Measurements from ENCODE around the gene ERO1B. TPM values are rescaled to one million over a fixed set of nuclear protein-coding genes. Genes with fewer than 3 reads are reported as not detected.

Gene ERO1B
- total RNA-seq, 2 experiments from 2014 or later, result 1.9 to 2.0 TPM

DNA sequence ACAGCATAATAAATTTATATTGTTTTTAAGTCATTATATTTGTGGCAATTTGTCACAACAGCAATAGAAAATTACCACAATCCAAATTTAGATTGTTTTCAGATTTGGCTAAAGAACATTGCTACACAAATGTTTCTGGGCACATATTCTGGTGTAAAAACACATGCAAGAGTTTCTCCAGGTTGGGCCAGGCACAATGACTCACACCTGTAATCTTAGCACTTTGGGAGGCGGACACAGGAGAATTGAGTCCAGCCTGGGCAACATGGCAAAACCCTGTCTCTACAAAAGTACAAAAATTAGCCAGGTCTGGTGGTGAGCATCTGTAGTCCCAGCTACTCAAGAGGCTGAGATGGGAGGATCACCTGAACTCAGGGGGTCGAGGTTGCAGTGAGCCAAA is 8.4 kb downstream of the ERO1B start:
- CTCF ChIA-PET, result no interaction called here
- ATAC-seq, result no peak
- DNase-seq, result no peak
- Mint-ChIP-seq H3K4me1 (ENCODE audit: low read depth) (peaks cover 30% of the 10 kb centered on the region), H3K27me3 (no peaks in the 10 kb centered on the region), H3K27ac (no peak overlapping the region), H3K4me3 (no peak overlapping the region), H3K9me3 (no peaks in the 10 kb centered on the region), H3K36me3 (ENCODE audit: low read depth) (peaks cover 8% of the 10 kb centered on the region)
- intact Hi-C loops (cut with micrococcal nuclease), result no loop called here
- TF ChIP-seq, protein P1, sequence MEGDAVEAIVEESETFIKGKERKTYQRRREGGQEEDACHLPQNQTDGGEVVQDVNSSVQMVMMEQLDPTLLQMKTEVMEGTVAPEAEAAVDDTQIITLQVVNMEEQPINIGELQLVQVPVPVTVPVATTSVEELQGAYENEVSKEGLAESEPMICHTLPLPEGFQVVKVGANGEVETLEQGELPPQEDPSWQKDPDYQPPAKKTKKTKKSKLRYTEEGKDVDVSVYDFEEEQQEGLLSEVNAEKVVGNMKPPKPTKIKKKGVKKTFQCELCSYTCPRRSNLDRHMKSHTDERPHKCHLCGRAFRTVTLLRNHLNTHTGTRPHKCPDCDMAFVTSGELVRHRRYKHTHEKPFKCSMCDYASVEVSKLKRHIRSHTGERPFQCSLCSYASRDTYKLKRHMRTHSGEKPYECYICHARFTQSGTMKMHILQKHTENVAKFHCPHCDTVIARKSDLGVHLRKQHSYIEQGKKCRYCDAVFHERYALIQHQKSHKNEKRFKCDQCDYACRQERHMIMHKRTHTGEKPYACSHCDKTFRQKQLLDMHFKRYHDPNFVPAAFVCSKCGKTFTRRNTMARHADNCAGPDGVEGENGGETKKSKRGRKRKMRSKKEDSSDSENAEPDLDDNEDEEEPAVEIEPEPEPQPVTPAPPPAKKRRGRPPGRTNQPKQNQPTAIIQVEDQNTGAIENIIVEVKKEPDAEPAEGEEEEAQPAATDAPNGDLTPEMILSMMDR (IDR thresholded peaks at IDR 0.05), result no peak
- POLR2A ChIA-PET, result no interaction called here

DNA sequence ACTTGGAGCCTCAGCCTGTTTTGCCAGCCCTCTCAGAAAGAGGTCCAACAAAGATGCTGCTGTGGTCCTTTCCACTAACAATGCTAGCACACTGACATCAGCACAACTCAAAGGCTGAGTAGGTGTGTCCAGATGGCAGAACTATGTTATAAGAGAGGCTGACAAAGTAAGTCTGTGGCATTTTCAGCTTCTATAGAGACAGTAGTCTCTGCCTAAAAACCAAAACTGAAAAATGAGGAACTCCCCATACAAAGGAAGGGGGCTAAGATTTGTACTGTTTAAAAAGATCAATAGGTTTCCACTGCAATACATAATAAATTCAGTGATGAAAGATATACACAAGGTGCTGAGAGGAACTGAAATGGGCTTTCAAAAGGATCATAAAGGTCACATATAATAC is 12.3 kb downstream of the ERO1B start:
- Mint-ChIP-seq H3K27ac (no peak overlapping the region), H3K4me1 (ENCODE audit: low read depth) (peaks cover 15% of the 10 kb centered on the region), H3K4me3 (no peak overlapping the region), H3K27me3 (no peaks in the 10 kb centered on the region), H3K36me3 (ENCODE audit: low read depth) (peaks cover 12% of the 10 kb centered on the region), H3K9me3 (no peaks in the 10 kb centered on the region)
- TF ChIP-seq, protein P1 (IDR thresholded peaks at IDR 0.05), result no peak
- CTCF ChIA-PET, result no interaction called here
- no peak for ATAC-seq
- POLR2A ChIA-PET, result no interaction called here
- no peak for DNase-seq
- intact Hi-C loops (cut with micrococcal nuclease), result no loop called here

DNA sequence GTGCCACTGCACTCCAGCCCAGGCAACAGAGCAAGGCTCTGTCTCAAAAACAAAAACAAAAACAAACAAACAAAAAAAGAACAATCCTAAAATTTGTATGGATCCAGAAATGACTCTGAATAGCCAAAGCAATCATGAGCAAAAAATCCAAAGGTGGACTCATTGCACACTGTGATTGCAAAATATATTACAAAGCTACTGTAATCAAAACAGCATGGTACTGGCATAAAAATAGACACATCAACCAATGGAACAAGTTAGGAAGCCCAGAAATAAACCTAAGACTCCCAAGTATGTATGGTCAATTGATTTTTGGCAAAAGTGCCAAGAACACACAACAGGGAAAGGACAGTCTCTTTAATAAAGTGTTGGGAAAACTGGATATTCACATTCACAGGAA is 19.9 kb downstream of the ERO1B start:
- no peak for DNase-seq
- POLR2A ChIA-PET, result interaction anchor here (0.6 to 1.5 kb wide), 3 partner anchors 20 to 265 kb away, joined by 3 to 4 read pairs (median 3); partner anchors contain the start of gene ERO1B

DNA sequence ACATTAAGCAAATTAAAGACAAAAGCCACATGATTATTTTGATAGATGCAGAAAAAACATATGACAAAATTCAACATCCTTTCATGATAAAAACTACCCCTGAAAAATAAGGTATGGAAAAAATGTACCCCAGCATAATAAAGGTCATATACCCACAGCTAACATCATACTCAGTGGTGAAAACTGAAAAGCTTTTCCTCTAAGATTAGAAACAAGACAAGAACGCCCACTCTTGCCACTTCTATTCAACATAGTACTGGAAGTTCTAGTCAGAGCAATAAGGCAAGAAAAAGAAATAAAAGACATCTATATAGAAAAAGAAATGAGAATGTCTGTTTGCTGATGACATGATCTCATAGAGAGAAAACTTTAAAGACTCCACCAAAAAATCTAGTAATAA is 20.7 kb downstream of the ERO1B start:
- peaks cover 32% of the 10 kb centered on the region for H3K9me3 Mint-ChIP-seq
- H3K4me3 Mint-ChIP-seq, result no peak overlapping the region
- intact Hi-C loops (cut with micrococcal nuclease), result no loop called here
- H3K27ac Mint-ChIP-seq, result peak overlapping the region; percentile 0
- POLR2A ChIA-PET, result no interaction called here
- ATAC-seq (peak; percentile 58), DNase-seq (no peak)
- H3K27me3 Mint-ChIP-seq, result no peaks in the 10 kb centered on the region
- H3K36me3 Mint-ChIP-seq (ENCODE audit: low read depth), result peaks cover 45% of the 10 kb centered on the region
- TF ChIP-seq, protein P1 (IDR thresholded peaks at IDR 0.05), result no peak
- H3K4me1 Mint-ChIP-seq (ENCODE audit: low read depth), result peaks cover 27% of the 10 kb centered on the region
- CTCF ChIA-PET, result interaction anchor here (0.7 kb wide), 1 partner anchor 181 kb away, joined by 3 read pairs; no protein-coding TSS in a partner anchor

More for the DNA sequence above, 19.9 kb downstream of the ERO1B start:
- intact Hi-C loops (cut with micrococcal nuclease), result no loop called here
- Mint-ChIP-seq H3K9me3 (peaks cover 32% of the 10 kb centered on the region), H3K4me3 (no peak overlapping the region), H3K27ac (no peak overlapping the region), H3K27me3 (no peaks in the 10 kb centered on the region), H3K36me3 (ENCODE audit: low read depth) (peaks cover 46% of the 10 kb centered on the region), H3K4me1 (ENCODE audit: low read depth) (peaks cover 31% of the 10 kb centered on the region)
- CTCF ChIA-PET, result no interaction called here
- TF ChIP-seq, protein P1 (IDR thresholded peaks at IDR 0.05), result no peak
- ATAC-seq, result no peak

DNA sequence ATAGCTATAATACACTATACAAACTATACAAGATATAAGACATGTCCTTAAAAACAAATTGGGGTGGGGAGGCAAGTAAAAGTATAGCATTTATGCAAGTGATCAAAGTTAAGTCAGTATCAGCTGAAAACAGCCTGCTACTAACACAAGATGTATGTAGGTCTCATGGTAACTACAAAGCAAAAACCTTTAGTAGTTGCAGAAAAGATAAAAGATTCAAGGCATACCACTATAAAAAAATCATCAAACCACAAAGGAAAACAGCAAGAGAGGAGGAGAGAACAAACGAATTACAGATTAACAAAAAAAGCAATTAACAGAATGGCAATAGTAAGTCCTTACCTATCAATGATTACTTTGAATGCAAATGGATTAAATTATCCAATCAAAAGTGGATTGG is 22.7 kb downstream of the ERO1B start:
- TF ChIP-seq, protein P1 (IDR thresholded peaks at IDR 0.05), result no peak
- peaks cover 27% of the 10 kb centered on the region for H3K4me1 Mint-ChIP-seq (ENCODE audit: low read depth)
- no peak overlapping the region for H3K27ac Mint-ChIP-seq
- ATAC-seq, result no peak
- CTCF ChIA-PET, result no interaction called here
- H3K36me3 Mint-ChIP-seq (ENCODE audit: low read depth), result peaks cover 41% of the 10 kb centered on the region
- no peaks in the 10 kb centered on the region for H3K27me3 Mint-ChIP-seq
- intact Hi-C loops (cut with micrococcal nuclease), result no loop called here
- H3K4me3 Mint-ChIP-seq, result no peak overlapping the region
- peaks cover 32% of the 10 kb centered on the region for H3K9me3 Mint-ChIP-seq
- DNase-seq, result no peak
- POLR2A ChIA-PET, result no interaction called here

Data from activated CD8-positive, alpha-beta T cell treated with anti-CD3 and anti-CD28 coated beads for 36 hours (primary cell).